A673 (cell line): ENCODE results near the gene TEX19. TPM values are rescaled to one million over a fixed set of nuclear protein-coding genes. Genes with fewer than 3 reads are reported as not detected.

Source experiments
- BruUV-seq: library from RNA; stranded (reverse); fragments of 400-500 nt; replicated peaks from 2 replicates; lab custom pipeline; 2021; lab: Mats Ljungman, UMichigan
- CTCF ChIA-PET: fragments of 300-600 bp; sonication (Branson Sonifier 250); formaldehyde crosslinking; loops from one replicate; lab custom pipeline; 2022; ENCODE audit warnings: antibody characterized with exemption; lab: Charles Lee
- POLR2A ChIA-PET: fragments of 300-600 bp; sonication (Branson Sonifier 250); formaldehyde crosslinking; loops from one replicate; lab custom pipeline; 2022; ENCODE audit warnings: antibody characterized with exemption; ENCODE audit not compliant: low non-redundant PET; lab: Charles Lee
- DNase-seq: peaks from one replicate; pipeline ENCODE4 v3.0.0-alpha.2; 2015; ENCODE audit warnings: low spot score
- H3K27ac ChIP-seq: fragments of 200-600 bp; sonication (generic); 2 replicates; pipeline ENCODE4 v1.5.1; 2016; ENCODE audit warnings: mixed run types, low read depth, mild to moderate bottlenecking, mixed read lengths, antibody characterized with exemption, low read length; ENCODE audit not compliant: poor library complexity, severe bottlenecking
- H3K27me3 ChIP-seq: fragments of 200-600 bp; sonication (generic); replicated peaks from 2 replicates; pipeline ENCODE4 v1.6.1; 2017; ENCODE audit warnings: mixed run types, low read depth, mild to moderate bottlenecking, mixed read lengths, antibody characterized with exemption, low read length; ENCODE audit not compliant: insufficient read depth, poor library complexity
- H3K36me3 ChIP-seq: fragments of 200-600 bp; sonication (generic); 2 replicates; pipeline ENCODE4 v1.6.1; 2016; ENCODE audit warnings: mixed run types, mild to moderate bottlenecking, mixed read lengths, antibody characterized with exemption, low read length; ENCODE audit not compliant: insufficient read depth, poor library complexity, severe bottlenecking
- H3K4me1 ChIP-seq: fragments of 200-600 bp; sonication (generic); 2 replicates; pipeline ENCODE4 v1.6.1; 2017; ENCODE audit warnings: mixed run types, mild to moderate bottlenecking, mixed read lengths, antibody characterized with exemption, low read length; ENCODE audit not compliant: insufficient read depth, poor library complexity, severe bottlenecking
- H3K4me3 ChIP-seq: fragments of 200-600 bp; sonication (generic); 2 replicates; pipeline ENCODE4 v1.5.1; 2016; ENCODE audit warnings: low read depth, mixed run types, mild to moderate bottlenecking, mixed read lengths, low read length; ENCODE audit not compliant: poor library complexity, severe bottlenecking
- H3K9me3 ChIP-seq: fragments of 200-600 bp; sonication (generic); 2 replicates; pipeline ENCODE4 v1.6.1; 2016; ENCODE audit warnings: mixed run types, low read depth, mild to moderate bottlenecking, mixed read lengths, antibody characterized with exemption, low read length; ENCODE audit not compliant: poor library complexity, severe bottlenecking
- CTCF ChIP-seq: fragments of 300-800, 200-600 bp; sonication (generic); conservative IDR thresholded peaks from 2 replicates; pipeline ENCODE4 v1.5.1; 2017; ENCODE audit warnings: low read depth, mild to moderate bottlenecking, antibody characterized with exemption, low read length, moderate library complexity, mixed read lengths
- EZH2 ChIP-seq: fragments of 200-600 bp; sonication (generic); IDR thresholded peaks from 2 replicates; pipeline ENCODE4 v1.6.1; 2017; ENCODE audit warnings: borderline replicate concordance, low read depth, mild to moderate bottlenecking, mixed read lengths, antibody characterized with exemption, low read length; ENCODE audit not compliant: poor library complexity, severe bottlenecking
- intact Hi-C: fragments of 100-400 bp; cut with micrococcal nuclease; formaldehyde crosslinking; loops from one replicate; pipeline ENCODE4 v1.10.0; 2022; ENCODE audit not compliant: unreplicated experiment
- total RNA-seq: library from RNA; stranded (reverse); gene quantifications from 2 replicates; pipeline ENCODE4 v1.2.3, GENCODE V29; 2021

TEX19 gene
- total RNA-seq, 1 experiment from 2014 or later: 0.39 TPM

- H3K27me3 ChIP-seq: peaks cover 4% of the 10 kb centered on the region
- H3K27ac ChIP-seq: peak overlapping the region; percentile 37
- no peaks in the 10 kb centered on the region for H3K9me3 ChIP-seq
- TF ChIP-seq CTCF: no peak
- TF ChIP-seq EZH2: no peak
- ChIA-PET CTCF (no interaction called here), POLR2A (no interaction called here)
- no peaks in the 10 kb centered on the region for H3K36me3 ChIP-seq
- H3K4me3 ChIP-seq: no peak overlapping the region
- BruUV-seq: no TSS peak
- intact Hi-C loops: no loop called here
- H3K4me1 ChIP-seq: peaks cover 10% of the 10 kb centered on the region
- no peak for DNase-seq
Measured at GRCh38 chr17:82373731-82374625, 14.9 kb downstream of the TEX19 start.

GRCh38 chr17:82374626-82375331, 15.7 kb downstream of the TEX19 start:
- no peaks in the 10 kb centered on the region for H3K36me3 ChIP-seq
- intact Hi-C loops: no loop called here
- DNase-seq: no peak
- CTCF ChIA-PET: no interaction called here
- POLR2A ChIA-PET: no interaction called here
- no peak overlapping the region for H3K4me3 ChIP-seq
- no peak for TF ChIP-seq EZH2
- TF ChIP-seq CTCF: no peak
- BruUV-seq: no TSS peak
- H3K27me3 ChIP-seq: peaks cover 4% of the 10 kb centered on the region
- H3K4me1 ChIP-seq: peaks cover 11% of the 10 kb centered on the region
- no peaks in the 10 kb centered on the region for H3K9me3 ChIP-seq
- no peak overlapping the region for H3K27ac ChIP-seq

- intact Hi-C loops: no loop called here
- no peaks in the 10 kb centered on the region for H3K36me3 ChIP-seq
- DNase-seq: no peak
- H3K9me3 ChIP-seq: no peaks in the 10 kb centered on the region
- no peak overlapping the region for H3K4me3 ChIP-seq
- H3K27me3 ChIP-seq: peaks cover 4% of the 10 kb centered on the region
- BruUV-seq: no TSS peak
- ChIA-PET POLR2A (no interaction called here), CTCF (no interaction called here)
- no peak for TF ChIP-seq CTCF
- no peak for TF ChIP-seq EZH2
- peaks cover 15% of the 10 kb centered on the region for H3K4me1 ChIP-seq
- H3K27ac ChIP-seq: no peak overlapping the region
Measured at GRCh38 chr17:82375359-82376041, 16.5 kb downstream of the TEX19 start.
